HG03469 (cell line): ENCODE data around the gene NEURL3.
"Not testable (repeated sequence)": the region's sequence is repeated elsewhere in the genome, so short reads cannot be mapped to it uniquely, and the experiment has no call there.

Source experiments
- ATAC-seq: cut with Tn5 transposase; IDR thresholded peaks from one replicate; pipeline ENCODE4 v1.9.1; 2021; ENCODE audit warnings: mild to moderate bottlenecking, moderate library complexity, moderate number of reproducible peaks; ENCODE audit not compliant: unreplicated experiment

Gene NEURL3

GRCh38 chr2:96486696-96487095 is 18.5 kb downstream of the NEURL3 start:
- no peak for ATAC-seq

- peak; percentile 64 for ATAC-seq
Observed at GRCh38 chr2:96485751-96486651, 19.2 kb downstream of the NEURL3 start.

- no peak for ATAC-seq
Observed at GRCh38 chr2:96485350-96485749, 19.8 kb downstream of the NEURL3 start.

- ATAC-seq = no peak
Observed at GRCh38 chr2:96484091-96484490, 21.1 kb downstream of the NEURL3 start.

- no peak for ATAC-seq
Observed at GRCh38 chr2:96477458-96477857, 27.7 kb downstream of the NEURL3 start.

- ATAC-seq = no peak
Observed at GRCh38 chr2:96471772-96472171, 33.4 kb downstream of the NEURL3 start.

- no peak for ATAC-seq
Observed at GRCh38 chr2:96470636-96471035, 34.5 kb downstream of the NEURL3 start.

- no peak for ATAC-seq
Observed at GRCh38 chr2:96470109-96470508, 35.0 kb downstream of the NEURL3 start.

GRCh38 chr2:96468904-96469303 is 36.3 kb downstream of the NEURL3 start:
- ATAC-seq = no peak

GRCh38 chr2:96464651-96465050 is 40.5 kb downstream of the NEURL3 start:
- ATAC-seq = no peak

GRCh38 chr2:96464061-96464460 is 41.1 kb downstream of the NEURL3 start:
- no peak for ATAC-seq

GRCh38 chr2:96463119-96463518 is 42.0 kb downstream of the NEURL3 start:
- ATAC-seq = no peak

- ATAC-seq = not testable (repeated sequence)
Observed at GRCh38 chr2:96461616-96462015, 43.5 kb downstream of the NEURL3 start.

GRCh38 chr2:96452053-96452452 is 53.1 kb downstream of the NEURL3 start:
- ATAC-seq = no peak

- ATAC-seq = no peak
Observed at GRCh38 chr2:96449637-96450036, 55.5 kb downstream of the NEURL3 start.

- ATAC-seq = no peak
Observed at GRCh38 chr2:96449174-96449573, 56.0 kb downstream of the NEURL3 start.

GRCh38 chr2:96447726-96448125 is 57.4 kb downstream of the NEURL3 start:
- no peak for ATAC-seq
